ENCODE results near the gene CUL4A.
"Not testable (repeated sequence)": the region's sequence is repeated elsewhere in the genome, so short reads cannot be mapped to it uniquely, and the experiment has no call there.

GRCh38 chr13:113314895-113315470 is 105.6 kb downstream of the CUL4A start:
- not testable (repeated sequence) for TF ChIP-seq TARDBP (IDR thresholded peaks at IDR 0.05); FOXA1 (IDR thresholded peaks at IDR 0.05); SP1 (IDR thresholded peaks at IDR 0.05); CTBP1 (IDR thresholded peaks at IDR 0.05; ENCODE audit: borderline replicate concordance); NFRKB (IDR thresholded peaks at IDR 0.05); LEF1 (IDR thresholded peaks at IDR 0.05; ENCODE audit: borderline replicate concordance); BHLHE40 (IDR thresholded peaks at IDR 0.05; ENCODE audit: borderline replicate concordance); HDGF (IDR thresholded peaks at IDR 0.05; ENCODE audit: borderline replicate concordance); SUZ12 (IDR thresholded peaks at IDR 0.05); FOXM1 (IDR thresholded peaks at IDR 0.05; ENCODE audit: borderline replicate concordance); L3MBTL2 (conservative IDR thresholded peaks at IDR 0.05)
